CD4-positive, alpha-beta T cell treated with Interleukin-15 for 4 hours (primary cell): ENCODE measurements around the gene FBXO5.
A peak's percentile ranks its signal among the peaks of the same experiment; 100 is the strongest.
"Not testable (repeated sequence)": the region's sequence is repeated elsewhere in the genome, so short reads cannot be mapped to it uniquely, and the experiment has no call there.

Experiments used
- DNase-seq: peaks from one replicate; pipeline ENCODE4 v3.0.0-alpha.2; 2020; ENCODE audit warnings: low spot score

Gene FBXO5

GRCh38 chr6:152982904-152983636 is at the start of gene FBXO5:
Gene FBXO5 (minus strand): TSS chr6:152983041. CDS start chr6:152982959, 82 bp downstream.
- peak; percentile 97 for DNase-seq

- no peak for DNase-seq
Measured at GRCh38 chr6:153032255-153032882, 49.5 kb upstream of the FBXO5 start.

- DNase-seq: no peak
Measured at GRCh38 chr6:153031335-153031955, 48.6 kb upstream of the FBXO5 start.

GRCh38 chr6:153028963-153029362 is 46.1 kb upstream of the FBXO5 start:
- no peak for DNase-seq

GRCh38 chr6:153028286-153028685 is 45.4 kb upstream of the FBXO5 start:
- no peak for DNase-seq

- DNase-seq: no peak
Measured at GRCh38 chr6:153027480-153027879, 44.6 kb upstream of the FBXO5 start.

- no peak for DNase-seq
Measured at GRCh38 chr6:153024709-153025017, 41.8 kb upstream of the FBXO5 start.

GRCh38 chr6:153023977-153024708 is 41.3 kb upstream of the FBXO5 start:
- peak; percentile 71 for DNase-seq

GRCh38 chr6:153018355-153018754 is 35.5 kb upstream of the FBXO5 start:
- DNase-seq: no peak

- DNase-seq: no peak
Measured at GRCh38 chr6:153016846-153017245, 34.0 kb upstream of the FBXO5 start.

- DNase-seq: no peak
Measured at GRCh38 chr6:153015094-153015640, 32.3 kb upstream of the FBXO5 start.

GRCh38 chr6:153013438-153013837 is 30.6 kb upstream of the FBXO5 start:
- no peak for DNase-seq

- no peak for DNase-seq
Measured at GRCh38 chr6:153012856-153013255, 30.0 kb upstream of the FBXO5 start.

- no peak for DNase-seq
Measured at GRCh38 chr6:153003366-153003690, 20.5 kb upstream of the FBXO5 start.

- peak; percentile 87 for DNase-seq
Measured at GRCh38 chr6:153002613-153003365, 19.9 kb upstream of the FBXO5 start, which contains the start of gene MTRF1L. Gene MTRF1L (minus strand): TSS chr6:153002709. CDS start chr6:153002685, 24 bp downstream.

- no peak for DNase-seq
Measured at GRCh38 chr6:153001767-153002612, 19.1 kb upstream of the FBXO5 start.

- not testable (repeated sequence) for DNase-seq
Measured at GRCh38 chr6:153000790-153001189, 17.9 kb upstream of the FBXO5 start.

GRCh38 chr6:153000243-153000642 is 17.4 kb upstream of the FBXO5 start:
- no peak for DNase-seq

GRCh38 chr6:152999538-152999937 is 16.7 kb upstream of the FBXO5 start:
- not testable (repeated sequence) for DNase-seq

- DNase-seq: no peak
Measured at GRCh38 chr6:152993847-152994246, 11.0 kb upstream of the FBXO5 start.

GRCh38 chr6:152993431-152993830 is 10.6 kb upstream of the FBXO5 start:
- DNase-seq: no peak
